Astrocyte of the cerebellum (primary cell): ENCODE data around the gene PATJ.

Source experiments
- DNase-seq: peaks from one replicate; pipeline ENCODE4 v3.0.0-alpha.2; 2011; ENCODE audit warnings: low read depth
- H3K4me3 ChIP-seq: 2 replicates; pipeline ENCODE4 v1.5.1; 2011; ENCODE audit warnings: mild to moderate bottlenecking, low read depth, low read length, moderate library complexity
- CTCF ChIP-seq: IDR thresholded peaks from 2 replicates; pipeline ENCODE4 v1.5.1; 2012; ENCODE audit warnings: low read length, low read depth, moderate library complexity, mild to moderate bottlenecking; ENCODE audit errors: missing control alignments
- in situ Hi-C: cut with HindIII; loops from 2 replicates; pipeline ENCODE4 v1.10.0; 2017; ENCODE audit warnings: low sequenced_read_pairs

Gene PATJ

GRCh38 chr1:61742620-61743430, 545 bp downstream of the PATJ start:
- H3K4me3 ChIP-seq: peak overlapping the region; percentile 67
- in situ Hi-C loops: no loop called here
- TF ChIP-seq CTCF: no peak
- no peak for DNase-seq

GRCh38 chr1:61743431-61743705, 1.1 kb downstream of the PATJ start:
- TF ChIP-seq CTCF: no peak
- DNase-seq: no peak
- H3K4me3 ChIP-seq: peak overlapping the region; percentile 67
- in situ Hi-C loops: no loop called here

GRCh38 chr1:61743716-61744580, 1.7 kb downstream of the PATJ start:
- no peak for DNase-seq
- no peak overlapping the region for H3K4me3 ChIP-seq
- in situ Hi-C loops: no loop called here
- TF ChIP-seq CTCF: no peak

DNA sequence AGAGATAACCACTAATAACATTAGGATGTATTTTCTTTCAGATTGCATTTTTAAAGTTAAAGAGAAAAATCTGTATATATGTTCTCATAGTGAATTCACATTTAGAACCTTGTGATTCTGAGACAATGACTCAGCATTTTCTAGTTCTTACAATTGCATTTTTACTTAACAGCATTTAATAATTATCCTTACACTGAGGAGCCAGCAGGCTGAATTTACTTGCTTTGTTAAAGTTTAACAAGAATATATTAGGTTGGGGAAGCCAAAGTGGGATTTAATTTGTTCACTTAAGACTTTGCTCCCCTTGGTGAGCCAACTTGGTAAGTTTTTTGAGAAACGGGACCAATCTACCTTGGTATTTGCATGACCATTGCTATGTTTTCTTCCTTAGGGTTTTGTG, 4.5 kb downstream of the PATJ start:
- in situ Hi-C loops: no loop called here
- H3K4me3 ChIP-seq: no peak overlapping the region
- DNase-seq: no peak
- TF ChIP-seq CTCF: no peak

GRCh38 chr1:61748566-61748965, 6.3 kb downstream of the PATJ start:
- in situ Hi-C loops: no loop called here

GRCh38 chr1:61749574-61749973, 7.3 kb downstream of the PATJ start:
- in situ Hi-C loops: no loop called here
- no peak for DNase-seq
- H3K4me3 ChIP-seq: no peak overlapping the region
- no peak for TF ChIP-seq CTCF

More at GRCh38 chr1:61748566-61748965, 6.3 kb downstream of the PATJ start:
- no peak overlapping the region for H3K4me3 ChIP-seq
- TF ChIP-seq CTCF: no peak
- DNase-seq: no peak
